Measurements from ENCODE around the gene GOLGA6D.
"Not testable (repeated sequence)": the region's sequence is repeated elsewhere in the genome, so short reads cannot be mapped to it uniquely, and the experiment has no call there.

GOLGA6D gene

GRCh38 chr15:75306188-75306587 lies 23.6 kb downstream of the GOLGA6D start:
- Histone ChIP-seq H3K36me3 (ENCODE audit: control insufficient read depth, insufficient read depth, low read length) (no peaks in the 10 kb centered on the region), H3K4me3 (replicated peaks; ENCODE audit: low read depth, low read length) (no peak overlapping the region), H3K27me3 (replicated peaks; ENCODE audit: control insufficient read depth, insufficient read depth, low read length) (no peaks in the 10 kb centered on the region; the same call in 1 of the 2 replicates)
- TF ChIP-seq, protein P1, sequence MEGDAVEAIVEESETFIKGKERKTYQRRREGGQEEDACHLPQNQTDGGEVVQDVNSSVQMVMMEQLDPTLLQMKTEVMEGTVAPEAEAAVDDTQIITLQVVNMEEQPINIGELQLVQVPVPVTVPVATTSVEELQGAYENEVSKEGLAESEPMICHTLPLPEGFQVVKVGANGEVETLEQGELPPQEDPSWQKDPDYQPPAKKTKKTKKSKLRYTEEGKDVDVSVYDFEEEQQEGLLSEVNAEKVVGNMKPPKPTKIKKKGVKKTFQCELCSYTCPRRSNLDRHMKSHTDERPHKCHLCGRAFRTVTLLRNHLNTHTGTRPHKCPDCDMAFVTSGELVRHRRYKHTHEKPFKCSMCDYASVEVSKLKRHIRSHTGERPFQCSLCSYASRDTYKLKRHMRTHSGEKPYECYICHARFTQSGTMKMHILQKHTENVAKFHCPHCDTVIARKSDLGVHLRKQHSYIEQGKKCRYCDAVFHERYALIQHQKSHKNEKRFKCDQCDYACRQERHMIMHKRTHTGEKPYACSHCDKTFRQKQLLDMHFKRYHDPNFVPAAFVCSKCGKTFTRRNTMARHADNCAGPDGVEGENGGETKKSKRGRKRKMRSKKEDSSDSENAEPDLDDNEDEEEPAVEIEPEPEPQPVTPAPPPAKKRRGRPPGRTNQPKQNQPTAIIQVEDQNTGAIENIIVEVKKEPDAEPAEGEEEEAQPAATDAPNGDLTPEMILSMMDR (IDR thresholded peaks at IDR 0.05; ENCODE audit: insufficient read depth, low read length, poor library complexity, severe bottlenecking): no peak
- DNase-seq (ENCODE audit: extremely low read depth, insufficient read length): no peak

DNA sequence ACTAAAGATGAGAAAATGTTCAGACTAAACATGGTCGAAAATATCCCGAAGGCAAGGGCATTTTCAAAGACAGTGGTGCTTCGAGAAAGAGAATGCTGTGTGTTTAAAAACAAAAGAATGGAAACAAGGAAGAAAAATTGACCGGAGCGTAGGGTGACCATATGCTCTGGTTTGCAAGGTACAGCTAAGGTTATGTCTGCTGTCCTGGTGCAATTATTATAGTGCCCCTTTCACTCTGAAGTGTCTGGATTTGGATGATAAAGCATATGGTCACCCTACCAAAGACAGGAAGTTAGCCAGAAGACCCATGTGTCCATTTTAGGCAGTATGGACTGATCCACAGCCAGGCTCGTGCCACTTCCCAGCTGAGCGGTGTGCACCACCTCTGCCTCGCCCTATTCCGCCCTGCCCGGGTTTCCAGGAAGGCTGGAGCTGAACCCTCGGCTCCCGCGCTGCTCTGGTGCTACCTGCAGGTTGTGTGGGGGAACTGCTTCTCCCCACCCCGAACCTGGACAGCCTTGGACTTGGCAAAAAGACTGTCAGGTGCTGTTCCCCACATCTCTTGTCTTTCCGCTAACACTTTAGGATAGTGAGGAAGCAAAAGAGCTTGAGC lies 25.2 kb downstream of the GOLGA6D start:
- Histone ChIP-seq H3K27me3 (replicated peaks; ENCODE audit: control insufficient read depth, insufficient read depth, low read length) (no peaks in the 10 kb centered on the region; the same call in 1 of the 2 replicates), H3K4me3 (replicated peaks; ENCODE audit: low read depth, low read length) (no peak overlapping the region), H3K36me3 (ENCODE audit: control insufficient read depth, insufficient read depth, low read length) (no peaks in the 10 kb centered on the region)
- DNase-seq (ENCODE audit: extremely low read depth, insufficient read length): peak; percentile 15
- TF ChIP-seq, protein P1 (IDR thresholded peaks at IDR 0.05; ENCODE audit: insufficient read depth, low read length, poor library complexity, severe bottlenecking): peak; percentile 46

DNA sequence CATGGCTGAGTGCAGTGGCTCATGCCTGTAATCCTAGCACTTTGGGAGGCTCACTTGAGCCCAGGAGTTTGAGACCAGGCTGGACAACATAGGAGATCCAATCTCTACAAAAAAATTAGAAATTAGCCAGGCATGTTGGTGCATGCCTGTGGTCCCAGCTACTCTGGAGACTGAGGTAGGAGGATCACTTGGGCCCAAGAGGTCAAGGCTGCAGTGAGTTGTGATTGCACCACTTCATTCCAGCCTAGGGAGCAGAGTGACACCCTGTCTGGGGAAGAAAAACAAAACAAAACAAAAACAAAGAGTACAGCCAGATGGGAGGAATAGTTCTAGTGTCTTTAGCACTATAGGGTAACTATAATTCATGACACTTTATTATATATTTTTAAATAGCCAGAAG lies 27.1 kb downstream of the GOLGA6D start:
- no peak for DNase-seq (ENCODE audit: extremely low read depth, insufficient read length)
- TF ChIP-seq, protein P1 (IDR thresholded peaks at IDR 0.05; ENCODE audit: insufficient read depth, low read length, poor library complexity, severe bottlenecking): no peak
- Histone ChIP-seq H3K27me3 (replicated peaks; ENCODE audit: control insufficient read depth, insufficient read depth, low read length) (no peaks in the 10 kb centered on the region; the same call in 1 of the 2 replicates), H3K4me3 (replicated peaks; ENCODE audit: low read depth, low read length) (no peak overlapping the region), H3K36me3 (ENCODE audit: control insufficient read depth, insufficient read depth, low read length) (no peaks in the 10 kb centered on the region)

DNA sequence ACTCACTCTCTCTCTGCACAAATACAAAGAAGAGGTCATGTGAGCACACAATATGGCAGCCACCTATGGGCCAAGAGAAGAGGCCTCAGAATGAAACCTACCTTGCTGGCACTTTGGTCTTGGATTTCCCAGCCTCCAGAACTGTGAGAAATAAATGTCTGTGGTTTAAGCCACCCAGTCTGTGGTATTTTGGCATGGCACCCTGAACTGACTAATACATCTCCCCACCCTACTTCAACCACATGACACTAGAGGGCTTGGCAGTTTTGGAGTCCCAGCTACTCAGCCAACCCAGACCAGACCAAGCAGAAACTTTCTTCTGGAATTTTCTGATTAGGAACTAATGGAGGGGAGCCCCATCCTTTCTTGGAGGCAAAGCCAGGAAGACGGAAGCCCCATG lies 29.9 kb downstream of the GOLGA6D start:
- DNase-seq (ENCODE audit: extremely low read depth, insufficient read length); H3K36me3 ChIP-seq (ENCODE audit: control insufficient read depth, insufficient read depth, low read length); H3K27me3 ChIP-seq (replicated peaks; ENCODE audit: control insufficient read depth, insufficient read depth, low read length); H3K4me3 ChIP-seq (replicated peaks; ENCODE audit: low read depth, low read length): not testable (repeated sequence)

- Histone ChIP-seq H3K27me3 (replicated peaks; ENCODE audit: control insufficient read depth, insufficient read depth, low read length) (no peaks in the 10 kb centered on the region; the same call in 1 of the 2 replicates), H3K4me3 (replicated peaks; ENCODE audit: low read depth, low read length) (no peak overlapping the region), H3K36me3 (ENCODE audit: control insufficient read depth, insufficient read depth, low read length) (no peaks in the 10 kb centered on the region)
- no peak for DNase-seq (ENCODE audit: extremely low read depth, insufficient read length)
- TF ChIP-seq, protein P1 (IDR thresholded peaks at IDR 0.05; ENCODE audit: insufficient read depth, low read length, poor library complexity, severe bottlenecking): no peak
These were observed 30.6 kb downstream of the GOLGA6D start for GRCh38 chr15:75313116-75313845.

GRCh38 chr15:75314552-75315290 lies 32.1 kb downstream of the GOLGA6D start:
- Histone ChIP-seq H3K27me3 (replicated peaks; ENCODE audit: control insufficient read depth, insufficient read depth, low read length) (no peaks in the 10 kb centered on the region), H3K4me3 (replicated peaks; ENCODE audit: low read depth, low read length) (no peak overlapping the region), H3K36me3 (ENCODE audit: control insufficient read depth, insufficient read depth, low read length) (no peaks in the 10 kb centered on the region)
- TF ChIP-seq, protein P1 (IDR thresholded peaks at IDR 0.05; ENCODE audit: insufficient read depth, low read length, poor library complexity, severe bottlenecking): no peak
- no peak for DNase-seq (ENCODE audit: extremely low read depth, insufficient read length)

DNA sequence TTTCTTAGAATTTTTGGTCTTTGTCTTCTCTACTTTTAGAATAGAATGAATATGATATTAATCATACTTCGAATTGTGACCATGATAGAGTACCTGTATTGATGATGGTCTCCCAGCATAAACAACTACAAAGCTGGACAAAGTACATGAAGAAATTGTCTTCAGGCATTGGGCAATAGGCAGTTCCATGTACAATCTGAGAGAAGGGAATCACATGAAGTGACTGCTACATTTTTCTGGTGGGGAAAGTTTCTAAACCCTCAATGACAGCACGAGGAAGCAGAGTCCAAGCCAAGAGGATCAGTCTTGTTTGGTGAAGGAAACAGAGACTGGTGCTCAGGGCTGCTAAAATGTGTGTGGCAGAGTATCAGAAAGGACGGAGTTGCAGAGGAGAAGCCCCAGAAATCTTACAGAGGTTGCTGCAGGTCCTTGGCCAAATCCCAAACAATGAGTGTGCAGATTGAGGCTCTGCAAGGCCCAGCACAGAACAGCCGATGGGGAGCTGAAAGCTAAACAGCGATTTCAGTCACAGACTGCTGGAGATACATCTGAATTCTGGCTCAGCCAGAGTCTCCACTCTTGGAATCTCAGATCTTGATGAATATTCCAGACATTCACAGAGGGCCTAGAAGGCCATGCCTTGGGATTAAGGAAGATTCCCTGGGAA lies 36.7 kb downstream of the GOLGA6D start:
- H3K4me3 ChIP-seq (replicated peaks; ENCODE audit: low read depth, low read length); H3K36me3 ChIP-seq (ENCODE audit: control insufficient read depth, insufficient read depth, low read length); H3K27me3 ChIP-seq (replicated peaks; ENCODE audit: control insufficient read depth, insufficient read depth, low read length); DNase-seq (ENCODE audit: extremely low read depth, insufficient read length): not testable (repeated sequence)
